HFF-Myc (cell line): Measurements from ENCODE around the gene DPT.
A peak's percentile ranks its signal among the peaks of the same experiment; 100 is the strongest.

Experiments
- DNase-seq: peaks from one replicate; pipeline ENCODE4 v3.0.0-alpha.2; 2011; ENCODE audit warnings: low read depth; ENCODE audit errors: extremely low read depth
- H3K4me3 ChIP-seq: replicated peaks from 2 replicates; pipeline ENCODE4 v1.5.1; 2011; ENCODE audit warnings: low read depth, mild to moderate bottlenecking, control low read depth, low read length
- CTCF ChIP-seq: IDR thresholded peaks from 2 replicates; pipeline ENCODE4 v1.5.1; 2012; ENCODE audit warnings: mild to moderate bottlenecking, low read depth, low read length, control low read depth; ENCODE audit errors: missing control alignments

DPT gene

GRCh38 chr1:168767894-168768584 is 39.0 kb upstream of the DPT start:
- no peak overlapping the region for H3K4me3 ChIP-seq
- peak; percentile 12 for DNase-seq
- no peak for TF ChIP-seq CTCF

DNA sequence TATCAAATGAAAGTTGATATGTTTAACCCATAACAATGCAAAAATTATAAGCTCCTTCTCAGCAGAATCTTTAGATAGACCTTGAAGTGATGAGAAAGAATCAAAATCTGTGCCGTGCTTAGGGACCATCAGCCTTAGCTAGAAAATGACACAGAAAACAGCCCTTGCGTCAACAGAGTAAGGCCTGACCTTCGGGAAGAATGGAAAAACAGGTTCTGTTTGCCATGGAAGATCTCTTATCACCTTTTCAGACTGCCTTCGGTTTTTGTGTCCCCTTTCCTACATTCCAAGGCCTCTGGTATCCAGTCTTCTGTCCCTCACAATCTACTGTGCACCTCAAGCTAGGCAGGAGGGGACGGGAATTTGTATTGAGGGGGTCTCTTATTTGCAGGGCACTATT is 37.6 kb upstream of the DPT start:
- no peak overlapping the region for H3K4me3 ChIP-seq
- DNase-seq = no peak
- no peak for TF ChIP-seq CTCF

GRCh38 chr1:168763031-168763430 is 34.0 kb upstream of the DPT start:
- TF ChIP-seq CTCF = no peak
- no peak overlapping the region for H3K4me3 ChIP-seq
- no peak for DNase-seq

DNA sequence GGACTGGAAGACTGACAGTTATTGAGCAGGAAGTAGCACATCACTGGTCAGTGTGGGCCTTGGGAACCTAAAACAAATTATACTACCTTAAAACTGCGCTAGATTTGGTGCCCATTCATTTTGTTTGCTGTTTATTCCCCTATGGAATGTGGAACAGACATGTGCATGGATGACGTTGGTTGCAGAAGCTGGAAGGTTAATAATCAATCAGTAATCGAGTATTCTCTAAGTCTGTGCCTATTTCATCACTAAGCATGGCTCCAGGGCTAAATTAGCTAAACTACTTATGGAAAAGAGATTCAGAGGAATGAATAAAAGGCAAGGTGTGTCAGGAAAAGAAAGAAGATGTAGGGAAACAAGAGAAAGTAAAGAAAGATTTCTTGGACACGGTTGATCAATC is 33.5 kb upstream of the DPT start:
- no peak overlapping the region for H3K4me3 ChIP-seq
- no peak for DNase-seq
- TF ChIP-seq CTCF = no peak

DNA sequence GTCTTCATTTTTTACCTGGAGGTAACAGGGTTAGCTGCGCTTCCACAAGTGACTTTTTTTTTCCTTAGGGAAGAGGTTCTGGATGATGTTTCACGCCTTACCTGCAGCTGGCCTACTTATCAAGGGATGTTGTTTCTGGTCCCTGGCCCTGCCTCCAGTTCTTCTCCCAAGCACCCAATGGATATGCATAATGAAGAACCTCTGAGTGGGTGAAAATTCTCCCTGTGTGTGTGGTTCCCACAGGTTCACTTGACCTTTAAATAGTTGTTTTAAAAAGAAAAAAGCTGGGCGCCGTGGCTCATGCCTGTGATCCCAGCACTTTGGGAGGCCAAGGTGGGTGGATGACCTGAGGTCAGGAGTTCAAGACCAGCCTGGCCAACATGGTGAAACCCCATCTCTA is 31.8 kb upstream of the DPT start:
- no peak for DNase-seq
- H3K4me3 ChIP-seq = no peak overlapping the region
- TF ChIP-seq CTCF = no peak

GRCh38 chr1:168760241-168760640 is 31.2 kb upstream of the DPT start:
- no peak for TF ChIP-seq CTCF
- H3K4me3 ChIP-seq = no peak overlapping the region
- no peak for DNase-seq

DNA sequence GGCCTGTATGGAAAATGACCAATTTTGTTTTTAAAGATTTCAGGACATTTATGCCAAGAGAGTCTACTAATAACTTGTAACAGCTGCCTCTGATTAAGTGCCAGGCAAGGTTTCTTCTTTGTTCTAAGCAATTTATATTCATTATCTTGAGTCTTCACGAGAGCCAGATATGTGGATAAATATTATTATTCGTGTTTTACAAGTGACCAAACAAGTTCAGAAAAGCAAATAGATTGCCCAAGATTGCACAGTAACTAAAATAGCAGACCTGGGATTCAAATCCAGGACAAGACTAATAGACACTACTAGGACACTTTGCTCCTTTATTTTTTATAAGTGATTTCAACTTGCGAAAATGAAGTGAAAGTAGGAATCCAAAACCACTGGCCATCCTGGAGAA is 30.1 kb upstream of the DPT start:
- DNase-seq = no peak
- TF ChIP-seq CTCF = no peak
- no peak overlapping the region for H3K4me3 ChIP-seq
